GM21786 (cell line): ENCODE data around the gene BCAR1.
"Not testable (repeated sequence)": the region's sequence is repeated elsewhere in the genome, so short reads cannot be mapped to it uniquely, and the experiment has no call there.

ENCODE experiments used
- ATAC-seq: cut with Tn5 transposase; IDR thresholded peaks from one replicate; pipeline ENCODE4 v1.9.1; 2021; ENCODE audit not compliant: unreplicated experiment

Gene BCAR1

GRCh38 chr16:75251280-75252048 is at the start of gene BCAR1:
TSS of gene BCAR1 (minus strand) at chr16:75251624. CDS start at chr16:75251482, 142 bp downstream.
- peak; percentile 63 for ATAC-seq

- ATAC-seq: no peak
Measured at GRCh38 chr16:75298267-75298666, 46.8 kb upstream of the BCAR1 start.

- no peak for ATAC-seq
Measured at GRCh38 chr16:75296606-75297005, 45.2 kb upstream of the BCAR1 start.

- ATAC-seq: no peak
Measured at GRCh38 chr16:75294773-75295459, 43.5 kb upstream of the BCAR1 start.

- no peak for ATAC-seq
Measured at GRCh38 chr16:75293772-75294171, 42.3 kb upstream of the BCAR1 start.

GRCh38 chr16:75293173-75293572 is 41.7 kb upstream of the BCAR1 start:
- no peak for ATAC-seq

- ATAC-seq: no peak
Measured at GRCh38 chr16:75292691-75293090, 41.3 kb upstream of the BCAR1 start.

GRCh38 chr16:75289189-75289588 is 37.8 kb upstream of the BCAR1 start:
- no peak for ATAC-seq

GRCh38 chr16:75288596-75289120 is 37.2 kb upstream of the BCAR1 start:
- ATAC-seq: peak; percentile 73

- ATAC-seq: no peak
Measured at GRCh38 chr16:75288181-75288580, 36.8 kb upstream of the BCAR1 start.

GRCh38 chr16:75287708-75288107 is 36.3 kb upstream of the BCAR1 start:
- ATAC-seq: no peak

- no peak for ATAC-seq
Measured at GRCh38 chr16:75286389-75286788, 35.0 kb upstream of the BCAR1 start.

GRCh38 chr16:75282466-75283281 is 31.2 kb upstream of the BCAR1 start:
- ATAC-seq: no peak

GRCh38 chr16:75281826-75282225 is 30.4 kb upstream of the BCAR1 start:
- no peak for ATAC-seq

- ATAC-seq: not testable (repeated sequence)
Measured at GRCh38 chr16:75281009-75281408, 29.6 kb upstream of the BCAR1 start.

- ATAC-seq: no peak
Measured at GRCh38 chr16:75280331-75280804, 28.9 kb upstream of the BCAR1 start.

- no peak for ATAC-seq
Measured at GRCh38 chr16:75279305-75279704, 27.9 kb upstream of the BCAR1 start.

- no peak for ATAC-seq
Measured at GRCh38 chr16:75273054-75273925, 21.9 kb upstream of the BCAR1 start.

GRCh38 chr16:75272629-75273028 is 21.2 kb upstream of the BCAR1 start:
- ATAC-seq: not testable (repeated sequence)

GRCh38 chr16:75272097-75272551 is 20.7 kb upstream of the BCAR1 start:
- no peak for ATAC-seq
